GM12873 (cell line): ENCODE results near the gene USP22.

ENCODE experiments used
- CTCF ChIP-seq: IDR thresholded peaks from 2 replicates; pipeline ENCODE4 v1.5.1; 2012; ENCODE audit warnings: low read depth, mild to moderate bottlenecking, moderate library complexity, low read length, control low read depth; ENCODE audit not compliant: insufficient read depth; ENCODE audit errors: missing control alignments

USP22 gene

GRCh38 chr17:21017861-21018260, 24.9 kb downstream of the USP22 start:
- TF ChIP-seq CTCF: no peak

- TF ChIP-seq CTCF: no peak
These were observed 25.6 kb downstream of the USP22 start for GRCh38 chr17:21017256-21017655.

- no peak for TF ChIP-seq CTCF
These were observed 26.0 kb downstream of the USP22 start for GRCh38 chr17:21016826-21017225.

GRCh38 chr17:21015564-21015963, 27.2 kb downstream of the USP22 start:
- TF ChIP-seq CTCF: no peak

GRCh38 chr17:21014498-21014897, 28.3 kb downstream of the USP22 start:
- TF ChIP-seq CTCF: no peak

- TF ChIP-seq CTCF: no peak
These were observed 28.8 kb downstream of the USP22 start for GRCh38 chr17:21013983-21014382.

GRCh38 chr17:21012736-21013135, 30.1 kb downstream of the USP22 start:
- TF ChIP-seq CTCF: no peak
